Measurements from ENCODE around the gene A3GALT2. TPM values are rescaled to one million over a fixed set of nuclear protein-coding genes. Genes with fewer than 3 reads are reported as not detected.
A peak's percentile ranks its signal among the peaks of the same experiment; 100 is the strongest.

The A3GALT2 gene
- polyA plus RNA-seq, 3 donors: not detected

DNA sequence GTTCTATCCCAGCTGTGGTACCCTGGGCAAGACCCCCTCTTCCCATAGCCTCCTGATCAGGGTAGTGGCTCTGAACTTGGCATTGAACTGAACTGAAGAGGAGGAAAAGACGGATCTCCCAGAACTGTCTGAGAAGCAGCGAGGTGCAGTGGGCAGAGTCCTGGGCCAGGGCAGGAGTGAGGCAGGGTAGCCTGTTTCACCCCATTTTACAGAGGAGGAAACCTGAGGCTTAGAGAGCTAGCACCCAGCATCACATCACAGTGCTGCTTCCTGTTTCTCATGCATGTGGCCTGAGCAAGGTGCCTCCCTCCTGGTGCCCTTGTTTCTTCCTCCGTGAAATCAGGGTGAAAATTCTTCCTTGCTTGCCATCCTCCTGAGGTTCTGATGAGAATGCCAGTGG lies 47.5 kb downstream of the A3GALT2 start:
- Histone ChIP-seq H3K27me3 (ENCODE audit: control insufficient read depth in 2 of 2, insufficient read depth in 2 of 2, low read length in 2 of 2) (no peaks in the 10 kb centered on the region), H3K27ac (ENCODE audit: low read depth in 1 of 2, low read length in 2 of 2) (no peak overlapping the region), H3K9ac (ENCODE audit: insufficient read depth, low read length, poor library complexity, severe bottlenecking) (no peak overlapping the region), H3K4me3 (replicated peaks in 1 of 3; ENCODE audit: low read depth in 2 of 3, low read length in 3 of 3) (no peak overlapping the region), H3K36me3 (replicated peaks in 1 of 2; ENCODE audit: control insufficient read depth in 1 of 2, insufficient read depth in 2 of 2, low read length in 2 of 2) (peaks cover 28 to 71% of the 10 kb centered on the region in 2 donors), H3K79me2 (ENCODE audit: insufficient read depth, low read length) (peaks cover 2% of the 10 kb centered on the region), H3K4me1 (ENCODE audit: control insufficient read depth in 1 of 2, insufficient read depth in 2 of 2, low read length in 2 of 2) (no peaks in the 10 kb centered on the region), H4K20me1 (ENCODE audit: insufficient read depth, low read length) (peaks cover 74% of the 10 kb centered on the region), H3K9me3 (replicated peaks in 1 of 2; ENCODE audit: control insufficient read depth in 1 of 2, insufficient read depth in 1 of 2, low read length in 2 of 2) (no peaks in the 10 kb centered on the region), H3K4me2 (replicated peaks; ENCODE audit: extremely low read depth, low read length, poor library complexity, severe bottlenecking) (no peak overlapping the region), H2AFZ (ENCODE audit: insufficient read depth, low read depth, low read length, poor library complexity, severe bottlenecking) (no peak overlapping the region)
- DNase-seq: no peak
- intact Hi-C loops (cut with micrococcal nuclease): no loop called here
- peaks cover 0 to 1% (median 0%) of the 10 kb centered on the region in 3 donors for H3K27me3 Mint-ChIP-seq (ENCODE audit: low read depth in 3 of 3)
- H3K9me3 Mint-ChIP-seq: no peaks in the 10 kb centered on the region
- H3K4me1 Mint-ChIP-seq: peaks cover 5% of the 10 kb centered on the region
- peak overlapping the region in 2 of 7 donors; percentile 61 to 71 for H3K27ac Mint-ChIP-seq
- TF ChIP-seq, protein P1, sequence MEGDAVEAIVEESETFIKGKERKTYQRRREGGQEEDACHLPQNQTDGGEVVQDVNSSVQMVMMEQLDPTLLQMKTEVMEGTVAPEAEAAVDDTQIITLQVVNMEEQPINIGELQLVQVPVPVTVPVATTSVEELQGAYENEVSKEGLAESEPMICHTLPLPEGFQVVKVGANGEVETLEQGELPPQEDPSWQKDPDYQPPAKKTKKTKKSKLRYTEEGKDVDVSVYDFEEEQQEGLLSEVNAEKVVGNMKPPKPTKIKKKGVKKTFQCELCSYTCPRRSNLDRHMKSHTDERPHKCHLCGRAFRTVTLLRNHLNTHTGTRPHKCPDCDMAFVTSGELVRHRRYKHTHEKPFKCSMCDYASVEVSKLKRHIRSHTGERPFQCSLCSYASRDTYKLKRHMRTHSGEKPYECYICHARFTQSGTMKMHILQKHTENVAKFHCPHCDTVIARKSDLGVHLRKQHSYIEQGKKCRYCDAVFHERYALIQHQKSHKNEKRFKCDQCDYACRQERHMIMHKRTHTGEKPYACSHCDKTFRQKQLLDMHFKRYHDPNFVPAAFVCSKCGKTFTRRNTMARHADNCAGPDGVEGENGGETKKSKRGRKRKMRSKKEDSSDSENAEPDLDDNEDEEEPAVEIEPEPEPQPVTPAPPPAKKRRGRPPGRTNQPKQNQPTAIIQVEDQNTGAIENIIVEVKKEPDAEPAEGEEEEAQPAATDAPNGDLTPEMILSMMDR (IDR thresholded peaks at IDR 0.05): no peak
- no CpG with 5 or more reads among the region's 3 CpGs for WGBS (ENCODE audit: insufficient coverage)
- H3K4me3 Mint-ChIP-seq: no peak overlapping the region
- H3K36me3 Mint-ChIP-seq: peaks cover 48 to 67% of the 10 kb centered on the region in 2 donors

DNA sequence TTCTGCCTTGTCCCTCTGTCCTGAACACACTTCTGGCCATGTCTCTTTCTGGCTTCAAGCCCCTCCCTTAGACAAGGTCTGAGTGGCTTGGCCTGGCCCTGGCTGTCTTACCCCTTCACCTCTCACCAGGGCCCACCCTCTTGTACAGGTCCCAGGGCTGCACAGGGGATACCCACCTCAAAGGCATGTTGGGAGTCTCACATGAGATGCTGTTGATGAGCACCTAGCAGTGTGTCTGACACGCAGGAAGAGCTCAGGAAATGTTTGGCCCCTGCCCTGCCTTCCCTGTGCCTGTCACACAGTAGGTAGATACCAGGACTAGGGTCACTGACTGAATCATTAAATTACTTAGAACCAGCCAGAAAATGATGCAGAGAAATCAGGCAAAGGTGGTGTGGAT lies 48.0 kb downstream of the A3GALT2 start:
- Histone ChIP-seq H3K4me3 (replicated peaks in 1 of 3; ENCODE audit: low read depth in 2 of 3, low read length in 3 of 3) (no peak overlapping the region), H4K20me1 (ENCODE audit: insufficient read depth, low read length) (peaks cover 79% of the 10 kb centered on the region), H3K27ac (ENCODE audit: low read depth in 1 of 2, low read length in 2 of 2) (no peak overlapping the region), H3K79me2 (ENCODE audit: insufficient read depth, low read length) (peaks cover 7% of the 10 kb centered on the region), H3K4me1 (ENCODE audit: control insufficient read depth in 1 of 2, insufficient read depth in 2 of 2, low read length in 2 of 2) (no peaks in the 10 kb centered on the region), H3K36me3 (replicated peaks in 1 of 2; ENCODE audit: control insufficient read depth in 1 of 2, insufficient read depth in 2 of 2, low read length in 2 of 2) (peaks cover 26 to 74% of the 10 kb centered on the region in 2 donors), H3K9ac (ENCODE audit: insufficient read depth, low read length, poor library complexity, severe bottlenecking) (no peak overlapping the region), H3K27me3 (ENCODE audit: control insufficient read depth in 2 of 2, insufficient read depth in 2 of 2, low read length in 2 of 2) (no peaks in the 10 kb centered on the region), H2AFZ (ENCODE audit: insufficient read depth, low read depth, low read length, poor library complexity, severe bottlenecking) (no peak overlapping the region), H3K4me2 (replicated peaks; ENCODE audit: extremely low read depth, low read length, poor library complexity, severe bottlenecking) (no peak overlapping the region), H3K9me3 (replicated peaks in 1 of 2; ENCODE audit: control insufficient read depth in 1 of 2, insufficient read depth in 1 of 2, low read length in 2 of 2) (no peaks in the 10 kb centered on the region)
- peaks cover 48 to 64% of the 10 kb centered on the region in 2 donors for H3K36me3 Mint-ChIP-seq
- DNase-seq: no peak
- intact Hi-C loops (cut with micrococcal nuclease): no loop called here
- TF ChIP-seq, protein P1 (IDR thresholded peaks at IDR 0.05): no peak
- no peaks in the 10 kb centered on the region for H3K9me3 Mint-ChIP-seq
- 100% methylated on average over 1 of the region's 1 CpG for WGBS (ENCODE audit: insufficient coverage)
- H3K27me3 Mint-ChIP-seq (ENCODE audit: low read depth in 3 of 3): peaks cover 0 to 1% (median 1%) of the 10 kb centered on the region in 3 donors
- peaks cover 6% of the 10 kb centered on the region for H3K4me1 Mint-ChIP-seq
- H3K4me3 Mint-ChIP-seq: no peak overlapping the region
- H3K27ac Mint-ChIP-seq: peak overlapping the region in 3 of 7 donors; percentile 16 to 73 (median 61)

All from CD14-positive monocyte (primary cell).